Astrocyte of the cerebellum (primary cell): ENCODE measurements around the gene LRP1B.

Experiments
- DNase-seq: peaks from one replicate; pipeline ENCODE4 v3.0.0-alpha.2; 2011; ENCODE audit warnings: low read depth
- H3K4me3 ChIP-seq: 2 replicates; pipeline ENCODE4 v1.5.1; 2011; ENCODE audit warnings: mild to moderate bottlenecking, low read depth, low read length, moderate library complexity
- CTCF ChIP-seq: IDR thresholded peaks from 2 replicates; pipeline ENCODE4 v1.5.1; 2012; ENCODE audit warnings: low read length, low read depth, moderate library complexity, mild to moderate bottlenecking; ENCODE audit errors: missing control alignments
- in situ Hi-C: cut with HindIII; loops from 2 replicates; pipeline ENCODE4 v1.10.0; 2017; ENCODE audit warnings: low sequenced_read_pairs

Gene LRP1B

DNA sequence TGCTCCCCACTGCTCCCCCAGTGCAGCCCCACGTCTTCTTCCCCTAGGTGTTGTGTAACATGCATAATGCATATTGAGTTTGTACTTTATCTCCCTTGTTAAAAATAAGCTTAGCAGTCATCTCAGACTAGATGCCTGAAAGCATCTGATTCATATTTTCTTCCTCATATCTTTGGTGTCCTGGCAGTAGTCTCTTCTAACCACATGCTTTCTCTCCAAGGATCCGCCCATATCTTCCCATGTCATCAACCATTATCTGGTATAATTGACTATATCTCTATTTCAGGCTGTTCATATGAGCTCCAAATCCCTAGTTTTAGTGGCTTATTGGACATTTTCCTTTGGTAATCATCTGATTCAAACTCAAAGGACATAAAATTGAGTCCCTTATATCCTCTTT is 426.3 kb downstream of the LRP1B start:
- DNase-seq = no peak
- no peak overlapping the region for H3K4me3 ChIP-seq
- in situ Hi-C loops = no loop called here
- no peak for TF ChIP-seq CTCF

- in situ Hi-C loops = no loop called here
- DNase-seq = no peak
- H3K4me3 ChIP-seq = no peak overlapping the region
- TF ChIP-seq CTCF = no peak
Measured at GRCh38 chr2:141703501-141703900, 427.3 kb downstream of the LRP1B start.

DNA sequence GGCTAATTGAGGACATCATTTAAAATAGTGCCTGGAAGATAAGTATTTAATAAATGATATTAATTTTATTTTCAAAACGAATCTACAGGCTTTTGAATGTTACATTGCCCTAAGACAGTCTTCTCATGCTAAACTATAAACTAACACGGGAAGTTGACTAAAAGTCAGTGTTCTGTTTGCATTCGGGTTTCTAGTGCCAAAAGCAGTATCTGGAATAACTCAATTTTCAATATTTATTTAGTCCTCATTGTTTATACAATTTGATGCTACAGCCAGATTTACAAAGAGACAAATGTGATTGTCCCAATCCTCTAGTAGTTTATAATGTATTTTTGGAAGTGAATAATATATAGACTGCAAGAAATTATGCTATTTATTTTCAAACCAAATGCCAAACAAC is 429.2 kb downstream of the LRP1B start:
- H3K4me3 ChIP-seq = no peak overlapping the region
- no peak for DNase-seq
- in situ Hi-C loops = no loop called here
- no peak for TF ChIP-seq CTCF

DNA sequence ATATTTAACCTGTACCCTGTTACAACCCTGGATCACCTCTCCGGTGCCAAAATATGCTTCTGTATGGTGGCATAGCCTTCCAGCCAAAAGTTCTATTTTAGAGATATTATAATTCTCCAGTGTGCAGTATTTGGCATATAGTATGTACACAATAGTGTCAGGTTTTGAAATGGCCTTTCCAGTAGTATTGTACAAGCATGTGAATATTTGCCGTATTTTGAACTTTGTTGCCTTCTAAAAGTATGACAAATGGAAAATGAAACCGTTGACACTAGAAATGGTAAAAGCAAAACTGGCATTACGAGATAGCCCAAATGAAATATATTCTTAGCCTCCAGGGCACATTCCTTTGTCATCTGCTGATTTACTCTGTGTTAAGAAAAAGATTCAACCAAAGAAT is 431.2 kb downstream of the LRP1B start:
- DNase-seq = no peak
- H3K4me3 ChIP-seq = no peak overlapping the region
- in situ Hi-C loops = no loop called here
- TF ChIP-seq CTCF = no peak

DNA sequence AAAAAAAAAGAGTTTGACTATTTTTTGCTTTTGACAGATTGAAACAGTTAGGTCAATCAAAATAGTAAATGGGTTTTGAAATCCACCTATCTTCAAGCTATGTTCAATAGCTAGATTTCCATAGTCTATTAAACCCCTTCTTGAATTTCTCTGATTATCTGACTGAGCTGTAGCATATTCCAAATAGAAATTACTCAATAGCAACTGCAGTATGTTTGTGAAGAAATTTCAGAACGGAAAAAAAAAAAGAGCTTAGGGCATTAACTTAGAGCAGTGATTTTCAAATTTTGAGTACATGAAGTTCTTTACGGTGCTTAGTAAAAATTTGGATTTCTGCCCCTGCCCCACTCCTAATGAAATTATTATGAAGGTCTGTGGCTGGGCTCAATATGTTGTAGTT is 432.3 kb downstream of the LRP1B start:
- TF ChIP-seq CTCF = no peak
- no peak for DNase-seq
- H3K4me3 ChIP-seq = no peak overlapping the region
- in situ Hi-C loops = no loop called here

DNA sequence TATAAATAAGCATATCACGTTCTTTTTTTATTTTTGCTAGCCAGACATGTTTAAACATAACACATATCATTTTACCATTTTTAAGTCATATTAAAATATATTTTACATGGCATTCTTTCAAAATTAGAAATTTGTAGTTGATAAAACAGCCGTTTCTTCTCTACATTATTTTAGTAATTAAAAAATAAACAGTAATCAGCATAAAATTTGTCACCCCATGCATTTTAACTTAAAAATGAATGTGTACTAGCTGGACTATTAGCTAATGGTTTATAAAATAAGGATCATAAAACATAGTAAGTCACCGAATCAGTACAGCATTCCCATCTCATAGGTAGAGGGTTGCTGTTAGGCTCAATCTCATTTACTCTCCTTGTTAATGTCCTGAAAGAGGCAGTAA is 433.8 kb downstream of the LRP1B start:
- TF ChIP-seq CTCF = no peak
- in situ Hi-C loops = no loop called here
- H3K4me3 ChIP-seq = no peak overlapping the region
- DNase-seq = no peak

- in situ Hi-C loops = no loop called here
- no peak for TF ChIP-seq CTCF
- no peak for DNase-seq
- H3K4me3 ChIP-seq = no peak overlapping the region
Measured at GRCh38 chr2:141694180-141694579, 436.6 kb downstream of the LRP1B start.
